HG03558 (cell line): ENCODE measurements around the gene LRRC59.
"Not testable (repeated sequence)": the region's sequence is repeated elsewhere in the genome, so short reads cannot be mapped to it uniquely, and the experiment has no call there.

Source experiments
- ATAC-seq: cut with Tn5 transposase; IDR thresholded peaks from one replicate; pipeline ENCODE4 v1.9.1; 2021; ENCODE audit warnings: moderate number of reproducible peaks; ENCODE audit not compliant: unreplicated experiment; ENCODE audit errors: extremely low read depth

Gene LRRC59

DNA sequence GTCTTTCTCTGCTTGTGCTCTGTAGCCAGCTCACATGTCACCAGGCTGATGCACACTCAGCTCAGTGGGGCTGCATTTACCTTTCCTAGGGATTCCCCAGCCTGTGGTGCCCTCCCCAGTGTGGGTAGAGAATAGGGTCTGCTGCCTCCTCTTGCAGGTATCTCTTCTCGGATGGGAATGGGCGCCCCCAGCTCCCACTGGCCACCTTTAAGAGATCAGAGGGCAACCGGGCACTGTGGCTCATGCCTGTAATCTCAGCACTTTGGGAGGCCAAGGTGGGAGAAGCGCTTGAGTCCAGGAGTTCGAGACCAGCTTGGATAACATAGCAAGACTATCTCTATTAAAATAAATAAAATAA lies 48.1 kb downstream of the LRRC59 start:
- no peak for ATAC-seq

DNA sequence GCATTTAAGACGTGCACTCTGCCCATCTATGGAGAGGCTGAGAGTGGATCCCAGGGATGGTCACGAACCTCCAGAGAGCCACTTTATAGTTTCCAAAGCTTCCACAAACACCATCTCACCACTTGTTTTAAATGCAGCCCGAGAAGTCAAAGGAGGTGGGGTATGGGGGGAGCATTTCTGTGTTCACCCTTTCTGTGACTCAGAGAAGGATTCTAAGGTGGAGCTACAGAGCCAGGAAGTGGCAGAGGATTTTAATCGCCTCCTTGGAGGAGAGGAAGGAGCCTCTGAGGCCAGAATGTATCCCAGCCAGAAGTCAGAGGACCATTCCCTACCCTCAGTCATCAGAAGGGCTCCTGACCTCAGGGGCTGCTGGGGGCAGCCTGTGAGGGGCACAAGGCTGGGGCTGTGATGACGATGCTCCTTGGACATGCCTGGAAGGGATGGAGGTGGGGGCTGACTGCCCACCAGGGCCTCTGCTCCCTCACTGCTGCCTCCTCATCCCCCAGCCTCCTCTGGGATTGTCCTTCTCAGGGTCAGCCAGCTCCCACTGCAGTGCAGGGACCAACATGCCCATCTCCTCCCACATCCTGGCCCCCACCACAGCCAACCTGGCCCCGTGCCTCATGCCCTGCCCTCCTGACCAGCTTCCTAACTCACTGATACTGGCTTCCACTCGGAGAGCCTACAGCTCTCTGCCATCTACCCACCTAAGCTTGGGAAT lies 48.6 kb downstream of the LRRC59 start:
- no peak for ATAC-seq

DNA sequence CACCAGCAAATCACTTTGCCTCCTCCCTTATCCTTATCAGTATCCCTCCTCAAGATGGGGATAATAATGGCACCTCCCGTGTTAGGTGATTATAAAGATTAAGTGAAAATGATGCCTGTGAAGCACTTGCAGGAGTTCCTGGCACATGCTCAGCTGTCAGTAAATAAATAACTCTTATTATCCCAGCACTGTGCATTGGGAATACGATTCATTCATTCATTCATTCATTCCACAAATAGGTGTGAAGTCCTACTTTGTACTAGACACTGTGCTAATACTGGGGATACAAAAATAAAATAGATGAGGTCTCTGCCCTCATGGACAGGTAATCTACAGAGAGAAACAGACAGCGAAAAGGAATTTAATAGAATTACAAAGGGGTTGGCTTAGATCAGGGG lies 49.4 kb downstream of the LRRC59 start:
- ATAC-seq = no peak

DNA sequence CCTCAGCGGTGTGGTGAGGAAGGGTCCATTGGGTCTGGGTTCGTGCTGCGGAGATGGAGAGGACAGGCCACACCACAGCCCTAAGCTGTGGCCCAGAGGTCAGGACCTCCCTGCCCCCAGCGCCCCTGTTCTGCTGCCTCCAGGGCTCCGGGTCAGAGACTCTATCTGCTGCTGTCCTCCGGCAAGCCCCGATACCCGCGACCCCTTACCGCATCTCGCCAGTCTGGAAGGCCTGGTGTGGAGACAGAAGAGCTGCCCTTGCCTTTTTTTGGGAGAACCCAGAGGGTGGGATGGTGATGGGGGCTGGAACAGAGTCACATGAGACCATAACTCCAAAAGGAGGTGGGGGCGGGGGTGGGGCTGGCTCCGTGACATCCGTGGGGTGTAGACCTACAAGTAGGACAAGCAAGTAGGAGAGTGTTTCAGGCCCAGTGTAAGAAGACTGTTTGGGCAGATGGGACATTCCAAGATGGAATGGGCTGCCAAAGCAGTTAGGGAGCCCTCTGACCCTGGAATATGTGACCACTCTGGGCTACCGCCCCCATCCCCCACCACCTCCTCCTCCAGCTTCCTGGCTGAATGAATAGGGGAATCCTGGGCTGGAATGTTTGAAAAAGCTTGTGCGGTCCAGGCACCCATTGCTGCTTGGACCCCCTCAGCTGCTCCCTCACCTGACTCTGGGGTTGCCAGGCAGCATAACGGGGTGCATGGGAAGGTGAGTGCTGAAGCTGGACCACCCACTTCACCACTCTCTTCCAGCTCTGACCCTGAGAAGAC lies 50.0 kb downstream of the LRRC59 start:
- ATAC-seq = no peak

DNA sequence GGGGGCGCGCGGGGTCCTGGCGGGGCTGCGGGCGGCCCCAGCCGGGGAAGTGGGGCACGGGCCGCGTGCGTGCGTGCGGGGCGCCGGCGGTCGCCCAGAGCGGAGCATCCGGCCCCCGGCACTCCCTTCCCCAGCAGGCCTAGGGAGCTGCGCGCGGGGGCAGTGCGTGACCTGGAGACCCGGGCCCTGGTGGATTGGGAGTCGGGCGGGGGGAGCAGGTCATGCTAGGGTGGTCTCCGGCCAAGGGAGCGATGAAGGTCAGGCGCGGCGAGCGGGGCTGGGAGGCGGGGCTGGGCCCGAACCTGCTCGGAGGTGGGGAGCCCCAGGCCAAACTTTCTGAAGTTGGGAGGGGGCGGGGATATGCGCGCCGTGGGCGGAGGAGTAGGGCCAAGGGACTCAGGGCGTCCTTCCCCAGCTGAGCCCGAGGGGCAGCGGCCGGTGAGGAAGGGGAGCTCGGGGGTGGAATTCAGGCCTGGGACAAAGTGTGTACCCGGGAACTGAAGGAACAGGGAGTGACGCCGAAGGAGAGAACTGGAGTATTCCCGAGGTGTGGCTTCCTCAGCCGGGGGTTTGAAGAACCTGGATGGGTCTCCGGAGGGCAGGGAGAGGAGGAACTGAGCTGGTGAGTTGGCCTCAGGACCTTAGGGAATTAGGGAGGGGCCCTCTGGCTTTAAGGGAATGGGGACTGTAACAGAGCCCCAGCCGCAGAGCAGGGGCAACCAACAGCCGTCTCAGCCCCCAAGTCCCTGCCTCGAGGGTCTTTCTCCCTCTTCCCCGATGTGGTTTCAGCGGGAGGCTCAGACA lies 50.8 kb downstream of the LRRC59 start:
- peak; percentile 17 for ATAC-seq

DNA sequence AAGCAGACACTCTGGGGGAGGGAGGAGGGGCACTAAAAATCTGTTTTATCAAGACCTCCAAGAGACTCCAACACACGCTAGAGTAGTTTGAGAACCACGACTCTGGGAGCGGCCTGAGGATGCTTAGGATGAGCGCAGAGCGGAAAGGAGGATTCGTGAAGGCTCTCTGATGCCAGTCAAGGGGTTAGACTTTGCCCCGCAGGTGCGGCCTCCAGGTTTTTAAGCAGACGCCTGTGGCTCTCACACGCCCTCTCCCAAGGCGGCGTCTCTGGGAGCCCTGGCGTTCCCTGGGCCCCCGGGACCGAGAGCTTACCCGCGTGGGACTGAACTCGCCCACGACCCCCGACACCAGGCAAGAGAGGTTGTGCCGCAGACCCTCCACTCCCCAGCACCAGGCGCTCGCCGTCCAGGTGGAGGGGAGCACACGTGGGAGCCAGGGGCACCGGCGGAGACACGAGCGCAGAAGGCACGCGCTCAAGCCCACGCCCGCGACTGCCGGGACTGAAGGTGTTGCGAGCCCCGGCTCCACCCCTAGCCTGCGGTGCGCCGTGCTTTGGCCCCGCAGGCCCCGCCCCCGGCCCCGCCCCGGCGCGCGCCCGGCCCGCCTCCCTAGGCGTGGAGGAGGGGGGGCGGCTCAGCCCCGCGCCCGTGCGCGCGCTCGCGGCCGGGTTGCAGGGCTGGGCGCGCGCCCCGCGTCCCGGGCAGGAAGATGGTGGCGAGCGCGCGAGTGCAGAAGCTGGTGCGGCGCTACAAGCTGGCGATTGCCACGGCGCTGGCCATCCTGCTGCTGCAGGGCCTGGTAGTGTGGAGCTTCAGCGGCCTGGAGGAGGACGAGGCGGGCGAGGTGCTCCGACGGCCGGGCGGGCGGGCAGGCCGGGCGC lies 51.7 kb downstream of the LRRC59 start, which contains the start of gene XYLT2:
Gene XYLT2, plus strand, starts transcription at position 695 of the 881 bp plus-strand sequence. Its CDS starts 15 bp downstream, at position 710.
- peak; percentile 57 for ATAC-seq

- ATAC-seq = no peak
Measured at GRCh38 chr17:50344731-50345365, 52.5 kb downstream of the LRRC59 start.

- no peak for ATAC-seq
Measured at GRCh38 chr17:50339381-50339780, 57.9 kb downstream of the LRRC59 start.

GRCh38 chr17:50338645-50339044 lies 58.7 kb downstream of the LRRC59 start:
- no peak for ATAC-seq

- ATAC-seq = no peak
Measured at GRCh38 chr17:50337956-50338355, 59.4 kb downstream of the LRRC59 start.

GRCh38 chr17:50333291-50334057 lies 63.8 kb downstream of the LRRC59 start:
- not testable (repeated sequence) for ATAC-seq

GRCh38 chr17:50332196-50332595 lies 65.1 kb downstream of the LRRC59 start:
- no peak for ATAC-seq
